HCT116 (cell line): ENCODE measurements around the gene RBCK1. TPM values are rescaled to one million over a fixed set of nuclear protein-coding genes. Genes with fewer than 3 reads are reported as not detected.
A peak's percentile ranks its signal among the peaks of the same experiment; 100 is the strongest.
"Not testable (repeated sequence)": the region's sequence is repeated elsewhere in the genome, so short reads cannot be mapped to it uniquely, and the experiment has no call there.

Experiments used
- ATAC-seq: fragments of 200-7000 bp; cut with Tn5 transposase; 2 replicates; pipeline ENCODE4 v1.9.1; 2020; ENCODE audit warnings: mild to moderate bottlenecking, moderate library complexity
- BruUV-seq: library from RNA; stranded (reverse); fragments of 400-500 nt; replicated peaks from 2 replicates; lab custom pipeline; 2021; lab: Mats Ljungman, UMichigan
- CTCF ChIA-PET: fragments of 300-600 bp; sonication (Branson Sonifier 250); formaldehyde crosslinking; loops from one replicate; lab custom pipeline; 2021; ENCODE audit warnings: antibody characterized with exemption; lab: Charles Lee
- POLR2A ChIA-PET: fragments of 300-600, 350-600 bp; sonication (Branson Sonifier 250); formaldehyde crosslinking; loops from one replicate; lab custom pipeline; 2021; ENCODE audit warnings: antibody characterized with exemption; lab: Charles Lee
- RAD21 ChIA-PET, 2 experiments: fragments of 300-600 bp; sonication (Branson Sonifier 250); formaldehyde crosslinking; loops; one replicate each; lab custom pipeline; 2023; ENCODE audit warnings: low total read pairs in 2 of 2; ENCODE audit not compliant: uncharacterized antibody in 2 of 2, unreplicated experiment in 2 of 2, low non-redundant PET in 1 of 2; lab: Charles Lee
- DNase-seq: peaks from one replicate; pipeline ENCODE4 v3.0.0-alpha.2; 2010; ENCODE audit warnings: low read depth, low spot score
- H2AFZ ChIP-seq: fragments of 200-600 bp; shearing (Covaris generic), sonication (generic); 2 replicates; pipeline ENCODE4 v1.6.1; 2017; ENCODE audit warnings: low read depth, mixed run types, mixed read lengths, antibody characterized with exemption, low read length; ENCODE audit not compliant: poor library complexity, severe bottlenecking
- H3K27ac ChIP-seq: 2 replicates; pipeline ENCODE4 v1.5.1; 2012; ENCODE audit warnings: low read depth, low read length
- H3K27me3 ChIP-seq: fragments of 200-600 bp; sonication (generic); 2 replicates; pipeline ENCODE4 v1.6.1; 2016; ENCODE audit warnings: mixed run types, low read length, mixed read lengths; ENCODE audit not compliant: insufficient read depth
- H3K36me3 ChIP-seq, 2 experiments: fragments of 200-500 bp in 1 of 2; fragments of 200-600 bp in 1 of 2; sonication (Bioruptor generic) in 1 of 2; sonication (generic) in 1 of 2; 2 replicates each; pipeline versions ENCODE4 v1.5.1 to v1.6.1; 2014 to 2016; ENCODE audit warnings: low read length in 2 of 2, inconsistent platforms in 1 of 2, mixed read lengths in 1 of 2, mixed run types in 1 of 2; ENCODE audit not compliant: insufficient read depth in 2 of 2, control insufficient read depth in 1 of 2
- H3K4me1 ChIP-seq, 2 experiments: fragments of 200-600 bp in 1 of 2; sonication (generic) in 1 of 2; 2 replicates each; pipeline versions ENCODE4 v1.5.1 to v1.6.1; 2012 to 2017; ENCODE audit warnings: low read length in 2 of 2, inconsistent platforms in 1 of 2, mild to moderate bottlenecking in 1 of 2, mixed read lengths in 1 of 2, mixed run types in 1 of 2, moderate library complexity in 1 of 2; ENCODE audit not compliant: insufficient read depth in 2 of 2, control insufficient read depth in 1 of 2
- H3K4me2 ChIP-seq: fragments of 200-600 bp; sonication (generic); 2 replicates; pipeline ENCODE4 v1.6.1; 2017; ENCODE audit warnings: mixed run types, low read length, mixed read lengths
- H3K4me3 ChIP-seq, 2 experiments: fragments of 200-600 bp in 1 of 2; sonication (generic) in 1 of 2; replicated peaks in 1 of 2; 2 replicates each; pipeline ENCODE4 v1.5.1; 2011 to 2016; ENCODE audit warnings: low read length in 2 of 2, control low read depth in 1 of 2, low read depth in 1 of 2, mild to moderate bottlenecking in 1 of 2, mixed read lengths in 1 of 2, mixed run types in 1 of 2
- H3K79me2 ChIP-seq: fragments of 200-600 bp; sonication (generic); 2 replicates; pipeline ENCODE4 v1.6.1; 2017; ENCODE audit warnings: mild to moderate bottlenecking, mixed run types, low read length, moderate library complexity, mixed read lengths; ENCODE audit not compliant: insufficient read depth
- H3K9ac ChIP-seq: fragments of 200-600 bp; sonication (generic); 2 replicates; pipeline ENCODE4 v1.6.1; 2016; ENCODE audit warnings: low read length, mixed read lengths
- H3K9me2 ChIP-seq: fragments of 200-600 bp; sonication (generic), shearing (Covaris generic); 2 replicates; pipeline ENCODE4 v1.6.1; 2017; ENCODE audit warnings: mixed run types, mild to moderate bottlenecking, moderate library complexity; ENCODE audit not compliant: insufficient read depth
- H3K9me3 ChIP-seq, 2 experiments: fragments of 200-500 bp in 1 of 2; fragments of 200-600 bp in 1 of 2; sonication (Bioruptor generic) in 1 of 2; sonication (generic) in 1 of 2; 2 replicates each; pipeline ENCODE4 v1.6.1; 2014 to 2017; ENCODE audit warnings: low read length in 2 of 2, mixed read lengths in 2 of 2, inconsistent platforms in 1 of 2, low read depth in 1 of 2, mild to moderate bottlenecking in 1 of 2, mixed run types in 1 of 2, moderate library complexity in 1 of 2; ENCODE audit not compliant: control insufficient read depth in 1 of 2, insufficient read depth in 1 of 2
- H4K20me1 ChIP-seq: fragments of 200-600 bp; sonication (generic), shearing (Covaris generic); 2 replicates; pipeline ENCODE4 v1.6.1; 2017; ENCODE audit warnings: mixed run types, mild to moderate bottlenecking, moderate library complexity; ENCODE audit not compliant: insufficient read depth
- POLR2AphosphoS5 ChIP-seq: IDR thresholded peaks from 2 replicates; pipeline ENCODE4 v1.6.1; 2011; ENCODE audit warnings: mild to moderate bottlenecking, low read depth, low read length, moderate library complexity
- SP1 ChIP-seq: IDR thresholded peaks from 2 replicates; pipeline ENCODE4 v1.6.1; 2012; ENCODE audit warnings: low read depth
- intact Hi-C: fragments of 100-400 bp; cut with micrococcal nuclease; formaldehyde crosslinking; loops from 2 replicates; pipeline ENCODE4 v1.10.0; 2022
- total RNA-seq: library from RNA; stranded (reverse); gene quantifications from one replicate; pipeline ENCODE4 v1.2.1, GENCODE V29; 2021; ENCODE audit not compliant: unreplicated experiment

Gene RBCK1
- total RNA-seq, 1 experiment from 2014 or later, result 180 TPM

- Histone ChIP-seq H3K4me2 (no peak overlapping the region), H3K27ac (no peak overlapping the region), H3K27me3 (no peaks in the 10 kb centered on the region), H4K20me1 (no peaks in the 10 kb centered on the region), H3K79me2 (peaks cover 46% of the 10 kb centered on the region), H3K9me3 (no peaks in the 10 kb centered on the region), H3K36me3 (peaks cover 8 to 23% of the 10 kb centered on the region in 2 experiments; a peak in 3 of 4 replicates), H3K4me1 (peaks cover 11% of the 10 kb centered on the region in 2 experiments), H3K9me2 (no peaks in the 10 kb centered on the region), H3K4me3 (no peak overlapping the region), H2AFZ (no peak overlapping the region), H3K9ac (no peak overlapping the region)
- no peak for ATAC-seq
- POLR2A ChIA-PET, result interaction anchor here (1.2 to 29.0 kb wide), 3 partner anchors 13 to 24 kb away, joined by 3 to 779 read pairs (median 639); partner anchors contain the start of gene RBCK1
- intact Hi-C loops, result no loop called here
- no TSS peak for BruUV-seq
- no peak for DNase-seq
- CTCF ChIA-PET, result no interaction called here
- RAD21 ChIA-PET, result no interaction called here
- TF ChIP-seq POLR2AphosphoS5 (peak; percentile 3; the same call in 1 of the 2 replicates), SP1 (no peak)
Observed at GRCh38 chr20:385448-385847, 22.7 kb upstream of the RBCK1 start.

- H3K27ac ChIP-seq, H3K9me3 ChIP-seq, H4K20me1 ChIP-seq, H2AFZ ChIP-seq, DNase-seq, BruUV-seq, H3K4me3 ChIP-seq, H3K9ac ChIP-seq, H3K27me3 ChIP-seq, H3K4me2 ChIP-seq, CTCF ChIA-PET, RAD21 ChIA-PET, H3K9me2 ChIP-seq, intact Hi-C loops, ATAC-seq: not testable (repeated sequence)
- POLR2A ChIA-PET, result interaction anchor here (19.7 to 29.0 kb wide), 2 partner anchors 12 to 23 kb away, joined by 639 to 779 read pairs; partner anchors contain the start of gene RBCK1
- Histone ChIP-seq H3K4me1 (peaks cover 11% of the 10 kb centered on the region in 2 experiments), H3K79me2 (peaks cover 41% of the 10 kb centered on the region), H3K36me3 (peaks cover 8 to 31% of the 10 kb centered on the region in 2 experiments; a peak in 3 of 4 replicates)
Observed at GRCh38 chr20:386634-387033, 21.5 kb upstream of the RBCK1 start.
